HTR-8/SVneo (cell line): Measurements from ENCODE around the gene LACC1.

Experiments used
- DNase-seq: peaks from one replicate; pipeline ENCODE4 v3.0.0; 2011; ENCODE audit warnings: low spot score, mixed read lengths; ENCODE audit not compliant: insufficient read length
- FAIRE-seq: peaks from 2 replicates; lab custom pipeline; 2011; peaks lifted over from hg19 to GRCh38; lab: Jason Lieb, UNC

Gene LACC1

GRCh38 chr13:43879755-43880181 is at the start of gene LACC1:
LACC1 (plus strand) TSS chr13:43879904; CDS start chr13:43880986, 1,082 bp downstream.
- no peak for FAIRE-seq
- DNase-seq, result no peak

- no peak for DNase-seq
- FAIRE-seq, result no peak
Measured at GRCh38 chr13:43830497-43830881, 49.2 kb upstream of the LACC1 start.

GRCh38 chr13:43831088-43831487 is 48.6 kb upstream of the LACC1 start:
- no peak for DNase-seq
- FAIRE-seq, result no peak

GRCh38 chr13:43835701-43836100 is 44.0 kb upstream of the LACC1 start:
- FAIRE-seq (no peak), DNase-seq (no peak)

GRCh38 chr13:43838909-43839308 is 40.8 kb upstream of the LACC1 start:
- peak; percentile 36 for FAIRE-seq
- no peak for DNase-seq

- FAIRE-seq (no peak), DNase-seq (no peak)
Measured at GRCh38 chr13:43846496-43847158, 33.1 kb upstream of the LACC1 start.

- FAIRE-seq (no peak), DNase-seq (peak; percentile 11)
Measured at GRCh38 chr13:43848001-43848649, 31.6 kb upstream of the LACC1 start.

- FAIRE-seq (no peak), DNase-seq (no peak)
Measured at GRCh38 chr13:43850873-43851272, 28.8 kb upstream of the LACC1 start.

GRCh38 chr13:43852923-43853404 is 26.7 kb upstream of the LACC1 start:
- FAIRE-seq (no peak), DNase-seq (no peak)

- FAIRE-seq (no peak), DNase-seq (peak; percentile 36)
Measured at GRCh38 chr13:43861863-43862262, 17.8 kb upstream of the LACC1 start.

GRCh38 chr13:43864921-43865320 is 14.8 kb upstream of the LACC1 start:
- DNase-seq (no peak), FAIRE-seq (no peak)

- FAIRE-seq (no peak), DNase-seq (no peak)
Measured at GRCh38 chr13:43865892-43866291, 13.8 kb upstream of the LACC1 start.

GRCh38 chr13:43872181-43872580 is 7.5 kb upstream of the LACC1 start:
- DNase-seq (no peak), FAIRE-seq (no peak)

GRCh38 chr13:43874504-43875092 is 5.1 kb upstream of the LACC1 start:
- DNase-seq (no peak), FAIRE-seq (no peak)

- DNase-seq (no peak), FAIRE-seq (no peak)
Measured at GRCh38 chr13:43876366-43876765, 3.3 kb upstream of the LACC1 start.

GRCh38 chr13:43877326-43877725 is 2.4 kb upstream of the LACC1 start:
- no peak for DNase-seq
- FAIRE-seq, result no peak

GRCh38 chr13:43877766-43878165 is 1.9 kb upstream of the LACC1 start:
- FAIRE-seq, result no peak
- DNase-seq, result no peak

GRCh38 chr13:43878892-43879754 is 581 bp upstream of the LACC1 start, which contains the start of gene CCDC122:
CCDC122 (minus strand) TSS chr13:43879740; CDS start chr13:43869376, 10,364 bp downstream.
- DNase-seq (peak; percentile 25), FAIRE-seq (no peak)

- no peak for FAIRE-seq
Measured at GRCh38 chr13:43880214-43880855, 631 bp downstream of the LACC1 start.

GRCh38 chr13:43880926-43881325 is 1.2 kb downstream of the LACC1 start:
- no peak for DNase-seq

More at GRCh38 chr13:43880214-43880855, 631 bp downstream of the LACC1 start:
- DNase-seq, result no peak

More at GRCh38 chr13:43880926-43881325, 1.2 kb downstream of the LACC1 start:
- FAIRE-seq, result no peak
